Chondrocyte (in vitro differentiated cells): ENCODE measurements around the gene KCTD17. TPM values are rescaled to one million over a fixed set of nuclear protein-coding genes. Genes with fewer than 3 reads are reported as not detected.

ENCODE experiments used
- DNase-seq: peaks from one replicate; pipeline ENCODE4 v3.0.0; 2021; ENCODE audit warnings: mixed read lengths, low spot score
- H3K27ac Mint-ChIP-seq: one replicate; pipeline ENCODE4 v1.8.0; 2021; ENCODE audit warnings: mild to moderate bottlenecking, moderate library complexity, mixed read lengths; ENCODE audit not compliant: unreplicated experiment
- H3K27me3 Mint-ChIP-seq: 2 replicates; pipeline ENCODE4 v1.8.0; 2021; ENCODE audit warnings: low read depth, mixed read lengths
- H3K36me3 Mint-ChIP-seq: 2 replicates; pipeline ENCODE4 v1.8.0; 2021; ENCODE audit warnings: low read depth, mixed read lengths
- H3K4me1 Mint-ChIP-seq: 2 replicates; pipeline ENCODE4 v1.8.0; 2021; ENCODE audit warnings: low read depth, mild to moderate bottlenecking, mixed read lengths
- H3K4me3 Mint-ChIP-seq: one replicate; pipeline ENCODE4 v1.8.0; 2021; ENCODE audit warnings: mild to moderate bottlenecking, moderate library complexity, mixed read lengths; ENCODE audit not compliant: unreplicated experiment
- H3K9me3 Mint-ChIP-seq: 2 replicates; pipeline ENCODE4 v1.8.0; 2021; ENCODE audit warnings: low read depth, mixed read lengths
- total RNA-seq: library from RNA; stranded (reverse); gene quantifications from 3 replicates; pipeline ENCODE4 v1.2.1, GENCODE V29; 2021
- TF ChIP-seq, protein P1 (sequence below): fragments of 200-600 bp; sonication (generic); IDR thresholded peaks from 2 replicates; pipeline ENCODE4 v1.5.0; 2021; ENCODE audit warnings: antibody characterized with exemption, mild to moderate bottlenecking, moderate library complexity

KCTD17 gene
- total RNA-seq, 1 donor from 2014 or later = 33.0 TPM

DNA sequence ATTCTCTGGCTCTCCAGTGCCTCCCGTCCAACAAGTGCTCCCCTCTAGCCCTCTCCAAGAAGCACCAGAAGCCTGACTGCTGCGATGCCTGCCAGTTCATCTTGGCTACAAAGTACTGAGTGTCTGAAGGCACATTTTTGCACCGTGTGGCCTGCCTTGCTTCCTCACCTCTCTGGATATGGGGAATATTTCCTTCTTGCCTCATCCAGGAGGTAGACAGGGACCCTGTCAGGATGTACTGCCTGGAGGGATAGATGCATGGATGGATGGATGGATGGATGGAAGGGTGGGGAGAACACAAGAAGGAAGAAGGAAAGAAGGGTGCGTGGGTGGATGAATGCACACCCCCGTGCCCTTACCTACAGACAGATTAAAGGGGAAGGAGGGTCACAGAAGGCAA is 27.6 kb downstream of the KCTD17 start:
- no peak overlapping the region for H3K27ac Mint-ChIP-seq
- peaks cover 46% of the 10 kb centered on the region for H3K27me3 Mint-ChIP-seq
- H3K4me1 Mint-ChIP-seq = no peaks in the 10 kb centered on the region
- H3K4me3 Mint-ChIP-seq = no peak overlapping the region
- TF ChIP-seq, protein P1, sequence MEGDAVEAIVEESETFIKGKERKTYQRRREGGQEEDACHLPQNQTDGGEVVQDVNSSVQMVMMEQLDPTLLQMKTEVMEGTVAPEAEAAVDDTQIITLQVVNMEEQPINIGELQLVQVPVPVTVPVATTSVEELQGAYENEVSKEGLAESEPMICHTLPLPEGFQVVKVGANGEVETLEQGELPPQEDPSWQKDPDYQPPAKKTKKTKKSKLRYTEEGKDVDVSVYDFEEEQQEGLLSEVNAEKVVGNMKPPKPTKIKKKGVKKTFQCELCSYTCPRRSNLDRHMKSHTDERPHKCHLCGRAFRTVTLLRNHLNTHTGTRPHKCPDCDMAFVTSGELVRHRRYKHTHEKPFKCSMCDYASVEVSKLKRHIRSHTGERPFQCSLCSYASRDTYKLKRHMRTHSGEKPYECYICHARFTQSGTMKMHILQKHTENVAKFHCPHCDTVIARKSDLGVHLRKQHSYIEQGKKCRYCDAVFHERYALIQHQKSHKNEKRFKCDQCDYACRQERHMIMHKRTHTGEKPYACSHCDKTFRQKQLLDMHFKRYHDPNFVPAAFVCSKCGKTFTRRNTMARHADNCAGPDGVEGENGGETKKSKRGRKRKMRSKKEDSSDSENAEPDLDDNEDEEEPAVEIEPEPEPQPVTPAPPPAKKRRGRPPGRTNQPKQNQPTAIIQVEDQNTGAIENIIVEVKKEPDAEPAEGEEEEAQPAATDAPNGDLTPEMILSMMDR = no peak
- no peaks in the 10 kb centered on the region for H3K36me3 Mint-ChIP-seq
- DNase-seq = no peak
- H3K9me3 Mint-ChIP-seq = no peaks in the 10 kb centered on the region

DNA sequence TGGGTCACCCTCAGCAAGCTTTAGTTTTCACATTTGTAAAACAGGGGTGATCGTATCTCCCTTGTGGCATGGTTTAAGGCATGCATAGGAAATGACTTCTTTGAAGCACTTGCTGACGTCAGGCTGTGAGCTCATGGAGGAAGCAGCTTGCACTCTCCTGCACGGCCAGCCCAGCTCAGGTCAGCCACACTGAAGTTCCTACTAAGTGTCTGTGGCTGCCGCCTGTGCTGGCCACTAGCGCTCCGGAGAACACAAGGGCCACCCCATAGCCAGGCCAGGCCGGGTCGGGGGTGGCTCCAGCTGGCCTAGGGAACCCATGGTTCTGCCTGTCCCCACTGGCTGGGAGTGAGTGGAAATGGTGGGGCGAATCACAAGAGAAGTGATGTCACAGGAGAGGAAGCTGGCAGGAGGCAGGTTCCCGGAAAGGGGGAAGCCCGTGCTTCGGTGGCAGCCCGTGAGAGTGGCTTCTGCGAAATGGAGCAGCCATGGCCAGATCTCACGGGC is 28.2 kb downstream of the KCTD17 start:
- H3K4me1 Mint-ChIP-seq = no peaks in the 10 kb centered on the region
- H3K36me3 Mint-ChIP-seq = no peaks in the 10 kb centered on the region
- TF ChIP-seq, protein P1 = no peak
- H3K27me3 Mint-ChIP-seq = peaks cover 43% of the 10 kb centered on the region
- H3K9me3 Mint-ChIP-seq = no peaks in the 10 kb centered on the region
- H3K27ac Mint-ChIP-seq = no peak overlapping the region
- DNase-seq = no peak
- H3K4me3 Mint-ChIP-seq = no peak overlapping the region

DNA sequence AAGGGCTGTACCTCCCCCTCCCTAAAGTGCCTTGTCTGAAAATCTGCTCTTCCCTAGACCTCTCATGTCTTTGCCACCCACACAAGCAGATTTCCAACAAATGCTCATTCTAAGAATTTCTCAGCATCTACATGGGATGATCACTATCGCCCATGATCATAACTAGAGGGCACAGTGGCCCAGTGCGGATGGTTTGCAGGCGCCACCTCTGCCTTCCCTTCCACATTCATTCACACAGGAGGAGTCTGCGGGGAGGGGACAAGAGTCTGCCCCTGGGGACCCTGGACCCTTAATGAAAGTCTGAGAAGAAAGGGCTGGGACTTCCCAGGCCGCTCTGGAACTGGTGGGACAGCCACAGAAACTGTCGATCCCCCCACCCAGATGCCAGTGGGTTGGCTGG is 28.9 kb downstream of the KCTD17 start:
- TF ChIP-seq, protein P1 = no peak
- no peak overlapping the region for H3K27ac Mint-ChIP-seq
- no peaks in the 10 kb centered on the region for H3K9me3 Mint-ChIP-seq
- H3K4me1 Mint-ChIP-seq = no peaks in the 10 kb centered on the region
- peaks cover 37% of the 10 kb centered on the region for H3K27me3 Mint-ChIP-seq
- no peaks in the 10 kb centered on the region for H3K36me3 Mint-ChIP-seq
- H3K4me3 Mint-ChIP-seq = no peak overlapping the region
- no peak for DNase-seq

DNA sequence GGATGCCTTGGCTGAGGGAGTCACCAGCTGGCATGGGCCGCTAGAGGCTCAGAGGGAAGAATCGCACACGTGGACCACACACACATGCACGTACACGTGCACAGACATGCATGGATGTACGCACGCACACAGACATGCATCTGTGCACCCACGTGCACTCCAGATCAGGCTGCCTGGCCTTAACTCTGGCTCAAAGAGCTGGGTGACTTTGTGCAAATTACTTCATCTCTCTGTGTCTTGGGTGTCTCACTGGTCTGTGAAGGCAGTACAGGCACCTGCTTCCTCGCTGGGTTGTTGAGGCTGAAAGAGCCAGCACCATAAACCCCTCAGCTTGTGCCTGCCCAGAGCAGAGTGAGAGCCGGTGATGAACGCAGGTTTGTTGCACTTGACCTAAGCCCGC is 29.3 kb downstream of the KCTD17 start:
- Mint-ChIP-seq H3K4me3 (no peak overlapping the region), H3K9me3 (no peaks in the 10 kb centered on the region), H3K27ac (no peak overlapping the region), H3K4me1 (no peaks in the 10 kb centered on the region), H3K27me3 (peaks cover 33% of the 10 kb centered on the region), H3K36me3 (no peaks in the 10 kb centered on the region)
- TF ChIP-seq, protein P1 = no peak
- DNase-seq = no peak

DNA sequence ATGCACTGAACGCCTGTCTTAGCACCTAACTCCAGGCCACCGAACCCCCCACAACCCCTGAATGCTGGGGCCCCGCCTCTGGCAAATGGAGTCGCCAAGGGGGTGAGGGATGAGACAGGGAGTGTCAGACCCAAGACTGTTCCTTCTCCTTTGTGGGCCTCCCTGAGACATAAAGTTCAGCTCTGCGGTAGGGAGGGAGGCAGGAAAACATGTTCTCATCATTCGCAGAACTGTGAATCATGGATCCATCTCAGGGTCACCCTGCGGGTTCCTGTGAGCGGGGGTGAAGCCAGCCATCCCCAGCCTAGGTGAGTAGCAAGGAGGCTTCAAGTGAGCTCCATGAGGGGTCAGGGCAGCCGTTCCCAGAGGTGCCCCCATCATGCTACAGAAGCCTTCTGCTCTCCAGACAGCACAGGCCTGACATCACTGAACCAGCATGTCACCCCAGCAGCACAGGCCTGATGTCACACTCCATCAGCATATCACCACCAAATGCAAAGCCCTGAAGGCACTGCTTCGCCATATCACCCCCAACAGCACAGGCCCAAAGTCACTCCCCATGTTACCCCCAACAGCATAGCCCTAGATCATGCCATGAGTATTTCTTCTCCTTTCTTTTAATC is 30.8 kb downstream of the KCTD17 start:
- TF ChIP-seq, protein P1 = no peak
- no peaks in the 10 kb centered on the region for H3K4me1 Mint-ChIP-seq
- no peaks in the 10 kb centered on the region for H3K9me3 Mint-ChIP-seq
- DNase-seq = no peak
- H3K4me3 Mint-ChIP-seq = no peak overlapping the region
- H3K27me3 Mint-ChIP-seq = peaks cover 19% of the 10 kb centered on the region
- H3K27ac Mint-ChIP-seq = no peak overlapping the region
- no peaks in the 10 kb centered on the region for H3K36me3 Mint-ChIP-seq
